Stimulated activated CD4-positive, alpha-beta T cell treated with anti-CD3 and anti-CD28 coated beads, Interleukin-2, amount 100 ng/mL, for 24 hours (primary cell): ENCODE measurements around the gene RIC1.
"Not testable (repeated sequence)": the region's sequence is repeated elsewhere in the genome, so short reads cannot be mapped to it uniquely, and the experiment has no call there.

Experiments used
- DNase-seq, 2 donors: peaks; one replicate each; pipeline ENCODE4 v3.0.0-alpha.2; 2020

Gene RIC1

DNA sequence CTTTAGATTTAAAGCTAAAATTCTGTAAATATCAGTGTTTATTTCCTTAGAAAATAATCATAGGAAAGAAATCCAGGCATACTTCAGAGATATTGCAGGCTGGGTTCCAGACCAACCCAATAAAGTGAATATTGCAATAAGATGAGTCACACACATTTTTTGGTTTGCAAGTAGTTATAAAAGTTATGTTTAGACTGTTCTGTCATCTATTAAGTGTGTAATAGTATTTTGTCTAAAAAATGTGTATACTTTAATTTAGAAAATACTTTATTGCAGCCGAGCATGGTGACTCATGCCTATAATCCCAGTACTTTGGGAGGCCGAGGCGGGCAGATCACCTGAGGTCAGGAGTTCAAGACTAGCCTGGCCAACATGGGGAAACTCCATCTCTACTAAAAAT, 6.9 kb upstream of the RIC1 start:
- no peak for DNase-seq

DNA sequence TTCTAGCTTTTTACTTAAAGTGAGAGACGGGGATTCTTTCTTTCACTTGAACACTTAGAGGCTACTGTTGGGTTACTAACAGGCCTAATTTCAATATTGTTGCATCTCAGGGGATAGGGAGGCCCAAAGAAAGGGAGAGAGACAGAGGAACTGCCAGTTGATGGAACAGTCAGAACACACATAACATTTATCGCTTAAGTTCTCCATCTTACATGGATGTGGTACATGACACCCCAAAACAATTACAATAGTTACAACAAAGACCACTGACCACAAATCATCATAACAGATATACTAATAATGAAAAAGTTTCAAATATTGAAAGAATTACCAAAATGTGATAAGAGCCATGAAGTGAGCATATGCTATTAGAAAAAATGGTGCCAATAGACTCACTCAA, 4.3 kb upstream of the RIC1 start:
- DNase-seq: no peak

GRCh38 chr9:5626727-5627634, 1.9 kb upstream of the RIC1 start:
- DNase-seq: peak; percentile 46 to 48

DNA sequence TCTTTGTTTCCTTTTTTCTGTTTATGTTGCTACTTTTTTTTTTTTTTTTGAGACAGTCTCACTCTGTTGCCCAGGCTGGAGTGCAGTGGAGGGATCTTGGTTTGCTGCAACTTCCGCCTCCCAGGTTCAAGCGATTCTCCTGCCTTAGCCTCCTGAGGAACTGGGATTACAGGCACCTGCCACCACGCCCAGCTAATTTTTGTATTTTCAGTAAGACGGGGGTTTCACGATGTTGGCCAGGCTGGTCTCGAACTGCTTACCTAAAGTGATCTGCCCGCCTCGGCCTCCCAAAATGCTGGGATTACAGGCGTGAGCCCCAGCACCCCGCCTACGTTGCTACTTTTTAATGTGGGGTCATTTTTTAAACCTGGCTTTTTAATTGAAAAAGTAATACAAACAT, 1.2 kb upstream of the RIC1 start:
- DNase-seq: peak in 1 of 2 donors; percentile 19

DNA sequence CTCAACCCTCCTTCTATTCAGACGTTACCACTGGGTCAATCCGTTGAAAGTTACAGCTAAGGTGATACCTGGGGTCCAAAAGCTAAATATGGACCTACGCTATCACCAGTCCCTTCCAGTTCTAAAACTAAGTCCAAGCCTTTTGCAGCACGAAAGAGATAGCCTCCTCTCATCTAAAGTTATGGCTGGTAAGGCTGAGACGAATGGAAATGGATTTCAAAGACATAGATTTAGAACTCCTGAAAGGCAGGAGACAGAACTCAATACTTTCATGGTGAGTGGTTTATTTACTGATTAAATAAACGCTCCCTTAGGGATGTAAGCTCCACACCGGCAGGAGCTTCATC, 751 bp upstream of the RIC1 start:
- no peak for DNase-seq

GRCh38 chr9:5629312-5630080, 589 bp downstream of the RIC1 start:
- peak; percentile 54 to 60 for DNase-seq

GRCh38 chr9:5630081-5630507, 1.2 kb downstream of the RIC1 start:
- no peak for DNase-seq

GRCh38 chr9:5631026-5631425, 2.1 kb downstream of the RIC1 start:
- no peak for DNase-seq

DNA sequence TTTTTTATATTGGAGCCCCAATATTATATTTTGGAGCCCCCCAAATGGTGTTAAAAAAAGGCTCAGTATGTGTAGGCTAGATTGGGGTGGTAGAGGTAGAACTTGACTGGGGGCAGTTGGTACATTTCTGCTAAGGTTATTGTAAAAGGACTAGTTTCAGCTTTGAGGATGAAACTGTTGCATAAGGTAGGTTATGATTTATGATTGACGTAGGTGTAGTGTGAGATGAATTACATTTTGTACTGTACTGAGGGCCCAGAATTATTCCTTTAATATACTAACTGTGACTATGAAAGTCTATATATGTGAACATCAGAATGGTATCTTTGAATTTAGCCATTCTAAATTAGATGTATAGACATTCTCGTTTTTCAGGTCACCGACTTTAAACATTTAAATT, 3.6 kb downstream of the RIC1 start:
- no peak for DNase-seq

DNA sequence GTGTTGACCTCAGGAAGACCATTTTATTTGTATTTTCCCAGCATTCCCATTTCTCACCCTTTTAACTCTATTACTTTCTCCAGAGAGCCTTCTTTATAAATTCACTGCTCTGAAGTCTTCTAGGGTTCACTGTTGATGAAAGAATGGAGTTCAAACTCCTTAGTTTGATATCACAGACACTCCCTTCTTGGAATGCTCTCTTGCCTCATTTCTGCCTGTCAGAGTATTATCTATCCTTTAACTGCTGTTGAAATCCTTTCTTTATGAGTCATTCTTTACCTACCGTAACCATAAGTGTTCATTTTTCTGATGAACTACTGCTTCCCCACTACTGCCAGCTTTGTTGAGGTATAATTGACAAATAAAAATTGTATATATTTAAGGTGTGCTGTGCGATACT, 4.3 kb downstream of the RIC1 start:
- no peak for DNase-seq

- DNase-seq: no peak
Measured at GRCh38 chr9:5635390-5635789, 6.5 kb downstream of the RIC1 start.

DNA sequence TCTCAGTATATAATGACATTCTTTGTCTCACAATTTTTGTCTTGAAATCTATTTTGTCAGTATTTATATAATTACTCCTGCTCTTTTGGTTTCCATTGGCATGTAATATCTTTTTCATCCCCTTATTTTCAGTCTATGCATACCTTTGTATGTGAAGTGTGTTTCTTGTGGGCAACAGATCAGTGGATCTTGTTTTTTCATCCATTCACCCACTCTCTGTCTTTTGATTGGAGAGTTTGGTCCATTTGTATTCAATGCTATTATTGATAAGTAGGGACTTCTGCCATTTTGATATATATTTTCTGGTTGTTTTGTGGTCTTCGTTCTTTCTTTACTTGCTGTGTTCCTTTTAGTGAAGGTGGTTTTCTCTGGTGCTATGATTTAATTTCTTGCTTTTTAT, 10.9 kb downstream of the RIC1 start:
- no peak for DNase-seq

DNA sequence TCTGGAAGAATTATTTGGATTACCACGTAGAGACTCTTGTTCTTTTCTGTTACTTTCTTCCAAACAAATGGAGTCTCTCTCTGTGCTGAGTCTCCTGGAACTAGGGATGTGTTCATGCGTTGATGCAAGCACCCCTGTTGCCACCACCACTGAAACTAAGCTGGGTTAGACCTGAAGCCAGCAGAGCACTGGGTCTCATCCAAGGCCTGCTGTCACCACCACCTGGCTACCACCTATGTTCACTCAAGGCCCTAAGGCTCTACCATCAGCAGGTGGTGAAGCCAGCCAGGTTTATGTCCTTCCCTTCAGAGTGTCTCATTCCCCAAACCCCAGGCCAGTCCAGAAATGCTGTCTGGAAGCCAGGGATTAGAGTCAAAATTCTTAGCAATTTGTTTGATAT, 13.3 kb downstream of the RIC1 start:
- no peak for DNase-seq

DNA sequence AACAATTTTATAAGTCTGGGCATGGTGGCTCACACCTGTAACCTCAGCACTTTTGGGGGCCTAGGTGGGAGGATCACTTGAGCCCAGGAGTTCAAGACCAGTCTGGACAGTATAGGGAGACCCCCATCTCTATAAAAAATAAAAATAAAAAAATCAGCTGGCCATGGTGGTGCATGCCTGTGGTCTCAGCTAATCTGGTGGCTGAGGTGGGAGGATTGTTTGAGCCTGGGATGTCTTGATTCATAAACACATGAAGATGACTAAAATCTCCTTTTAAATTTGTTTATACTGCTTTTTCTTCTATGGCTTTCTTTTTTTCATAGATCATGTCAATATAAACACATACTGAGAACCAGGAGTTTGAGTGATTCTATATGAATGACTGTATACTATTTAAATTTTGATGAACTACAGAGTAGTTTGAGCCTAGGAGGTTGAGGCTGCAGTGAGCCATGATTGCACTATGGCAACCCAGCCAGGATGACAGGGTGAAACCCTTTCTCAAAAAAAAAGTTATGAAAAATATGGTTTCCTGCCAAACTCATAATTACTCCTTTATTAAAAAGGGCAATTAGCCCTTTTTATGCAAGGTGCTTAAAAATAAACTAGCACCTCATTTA, 14.2 kb downstream of the RIC1 start:
- no peak for DNase-seq

GRCh38 chr9:5644501-5644900, 15.6 kb downstream of the RIC1 start:
- no peak for DNase-seq

GRCh38 chr9:5646116-5646515, 17.2 kb downstream of the RIC1 start:
- no peak for DNase-seq

DNA sequence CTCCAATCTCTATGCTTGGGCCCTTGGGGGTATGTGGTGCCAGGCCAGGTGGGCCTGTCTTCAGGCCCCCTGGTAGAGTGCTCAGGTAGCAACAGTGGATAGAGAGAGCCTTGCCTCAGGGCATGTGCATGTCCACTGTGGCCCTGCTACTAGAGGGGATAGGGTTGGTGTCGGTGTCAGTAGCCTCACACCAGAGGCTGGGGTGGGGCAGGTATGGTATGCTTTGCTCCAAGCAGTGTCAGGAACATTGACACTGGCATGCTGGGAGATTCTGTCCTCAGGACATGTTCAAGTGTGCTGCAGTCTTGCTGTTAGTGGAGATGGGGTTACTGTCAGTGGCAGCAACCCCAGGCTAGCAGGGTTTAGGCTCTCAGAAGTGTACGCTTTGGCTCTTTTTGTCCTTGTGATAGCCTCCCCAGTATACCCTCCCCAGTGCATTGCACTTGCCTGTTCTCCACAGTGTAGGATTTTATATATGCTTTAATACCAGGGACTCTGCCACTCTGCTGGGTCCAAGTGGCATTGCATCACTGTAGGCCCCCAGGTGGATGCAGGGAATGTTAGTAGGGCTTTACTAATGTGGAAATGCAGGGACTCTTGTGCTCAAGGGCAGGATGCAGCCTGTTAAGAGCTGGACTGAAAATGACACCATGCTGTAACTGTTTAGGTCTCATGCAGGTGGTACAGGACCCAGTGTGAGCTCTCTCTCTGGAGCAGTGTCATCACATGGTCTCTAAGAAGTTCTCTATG, 21.6 kb downstream of the RIC1 start:
- DNase-seq: no peak

GRCh38 chr9:5651246-5651645, 22.3 kb downstream of the RIC1 start:
- no peak for DNase-seq

- DNase-seq: no peak
Measured at GRCh38 chr9:5652821-5653220, 23.9 kb downstream of the RIC1 start.

DNA sequence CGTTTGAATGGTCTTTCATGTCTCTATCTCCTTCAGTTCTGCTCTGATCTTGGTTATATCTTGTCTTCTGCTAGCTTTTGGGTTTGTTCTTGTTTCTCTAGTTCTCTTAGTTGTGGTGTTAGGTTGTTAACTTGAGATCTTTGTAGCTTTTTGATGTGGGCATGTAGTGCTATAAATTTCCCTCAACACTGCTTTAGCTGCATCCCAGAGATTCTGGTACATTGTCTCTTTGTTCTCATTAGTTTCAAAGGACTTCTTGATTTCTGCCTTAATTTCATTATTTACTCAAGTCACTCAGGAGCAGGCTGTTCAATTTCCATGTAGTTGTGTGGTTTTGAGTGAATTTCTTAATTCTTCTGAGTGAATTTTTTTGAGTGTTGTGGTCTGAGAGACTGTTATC, 33.9 kb downstream of the RIC1 start:
- not testable (repeated sequence) for DNase-seq

DNA sequence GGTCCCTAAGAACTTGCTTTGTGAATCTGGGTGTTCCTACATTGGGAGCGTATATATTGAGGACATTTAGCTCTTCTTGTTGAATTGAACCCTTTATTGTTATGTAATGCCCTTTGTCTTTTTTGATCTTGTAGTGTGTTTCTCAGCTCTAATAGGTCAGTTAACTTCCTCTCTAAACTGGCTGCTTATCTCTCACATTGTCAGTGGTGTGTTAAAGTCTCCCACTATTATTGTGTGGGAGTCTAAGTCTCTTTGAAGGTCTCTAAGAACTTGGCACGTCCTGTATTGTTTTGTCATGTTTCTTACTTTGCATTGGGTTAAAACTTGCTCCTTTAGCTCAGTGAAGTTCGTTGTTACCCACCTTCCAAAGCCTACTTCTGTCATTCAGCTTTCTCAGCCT, 36.2 kb downstream of the RIC1 start:
- no peak for DNase-seq

DNA sequence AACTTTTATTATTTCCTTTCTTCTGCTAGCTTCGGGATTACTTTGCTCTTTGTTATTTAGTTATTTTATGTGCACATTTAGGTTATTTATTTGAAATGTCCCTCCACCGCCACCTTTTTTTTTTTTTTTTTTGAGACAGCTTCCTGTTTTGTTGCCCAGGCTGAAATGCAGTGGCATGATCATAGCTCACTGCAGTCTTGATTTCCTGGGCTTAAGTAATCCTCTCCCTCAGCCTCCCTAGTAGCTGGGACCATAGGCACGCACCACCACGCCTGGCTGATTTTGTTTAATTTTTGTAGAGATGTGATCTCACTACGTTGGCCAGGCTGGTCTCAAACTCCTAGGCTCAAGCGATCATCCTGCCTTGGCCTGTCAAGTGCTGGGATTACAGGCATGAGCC, 38.5 kb downstream of the RIC1 start:
- no peak for DNase-seq

GRCh38 chr9:5670079-5670478, 41.2 kb downstream of the RIC1 start:
- DNase-seq: no peak
